HG03280 (cell line): Measurements from ENCODE around the gene HIVEP3.

Experiments
- ATAC-seq: cut with Tn5 transposase; IDR thresholded peaks from one replicate; pipeline ENCODE4 v1.9.1; 2021; ENCODE audit warnings: mild to moderate bottlenecking, moderate library complexity; ENCODE audit not compliant: unreplicated experiment

The HIVEP3 gene

DNA sequence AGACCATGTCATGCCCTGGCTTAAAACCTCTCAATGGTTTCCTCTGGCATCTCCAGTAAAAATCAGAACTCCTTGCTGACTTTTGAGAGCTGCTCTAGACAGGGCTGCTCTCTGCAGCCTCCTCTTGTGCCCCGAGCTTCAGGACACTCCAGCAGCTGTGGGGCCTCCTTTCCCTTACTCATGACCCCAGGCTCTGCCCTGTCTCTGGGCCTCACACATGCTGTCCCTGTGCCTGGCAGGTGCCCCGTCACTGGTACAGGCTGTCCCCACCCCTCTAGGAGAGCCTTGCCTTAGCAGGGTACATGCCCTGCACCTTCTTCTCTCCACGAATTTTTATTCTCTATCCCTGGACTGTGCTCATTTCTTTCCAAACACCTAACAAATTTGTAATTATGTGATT is 43.2 kb downstream of the HIVEP3 start:
- ATAC-seq: no peak

DNA sequence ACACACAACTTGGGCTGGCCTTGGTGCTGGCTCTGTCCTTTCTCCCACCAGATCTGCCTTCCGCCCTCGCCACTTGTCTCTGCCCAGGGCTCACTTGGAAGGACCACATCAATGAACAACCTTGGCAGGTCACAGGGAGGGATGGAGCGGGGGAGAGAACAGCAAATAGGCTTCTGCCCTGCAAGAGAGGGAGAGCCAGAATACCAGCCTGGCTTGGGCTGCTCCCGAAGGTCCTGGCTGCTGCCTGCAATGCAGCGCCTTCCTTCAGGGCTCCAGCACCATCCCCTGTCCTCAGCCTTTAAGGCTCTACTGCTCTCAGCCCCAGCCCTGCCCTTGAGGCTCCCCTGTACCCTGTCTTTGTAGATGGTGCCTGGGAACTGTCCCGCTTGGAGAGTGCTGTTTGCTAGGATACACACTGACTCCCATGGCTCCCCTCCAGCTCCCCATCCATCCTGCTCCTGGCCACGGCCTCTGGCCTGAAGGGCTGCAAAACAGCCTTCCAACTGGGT is 43.8 kb downstream of the HIVEP3 start:
- no peak for ATAC-seq

- ATAC-seq: no peak
These were observed 44.5 kb downstream of the HIVEP3 start for GRCh38 chr1:41874151-41874719.

DNA sequence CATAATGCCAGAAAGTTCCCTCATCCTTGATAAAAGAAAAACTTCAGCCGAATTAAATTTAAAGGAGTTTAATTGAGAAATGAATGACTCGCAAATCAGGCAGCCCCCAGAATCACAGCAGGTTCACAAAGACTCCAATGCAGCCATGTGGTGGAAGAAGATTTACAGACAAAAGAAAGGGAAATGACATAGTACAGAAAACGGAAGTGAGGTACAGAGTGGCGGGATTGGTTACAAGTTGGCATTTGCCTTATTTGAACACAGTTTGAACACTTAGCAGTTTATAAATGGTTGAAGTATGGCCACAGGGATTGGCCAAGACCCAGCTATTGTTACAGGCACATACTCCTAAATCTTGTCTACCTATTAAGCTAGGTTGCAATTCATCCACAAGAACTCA is 46.6 kb downstream of the HIVEP3 start:
- ATAC-seq: no peak

DNA sequence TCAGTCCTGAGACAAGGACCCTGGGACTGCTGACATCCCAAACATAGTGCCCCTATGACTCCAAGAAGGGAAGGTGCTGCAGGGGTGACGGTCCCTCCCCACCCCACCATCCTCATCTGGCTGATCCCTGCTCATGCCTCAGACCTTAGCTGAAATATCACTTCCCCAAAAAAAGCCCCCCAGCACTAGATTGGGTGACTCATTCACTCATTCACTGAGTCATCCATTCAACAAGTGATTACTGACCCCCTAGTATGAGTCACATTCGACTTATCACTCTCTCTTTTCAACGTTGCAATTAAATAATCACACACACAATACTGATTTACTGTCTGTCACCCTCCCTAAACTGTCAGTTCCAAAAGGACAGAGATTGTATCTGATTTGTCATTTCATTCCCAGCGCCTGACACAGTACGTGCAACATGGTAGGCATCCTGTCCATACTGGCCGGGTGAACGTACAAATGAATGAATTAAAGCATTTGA is 48.6 kb downstream of the HIVEP3 start:
- ATAC-seq: no peak

GRCh38 chr1:41868241-41868998 is 50.3 kb downstream of the HIVEP3 start:
- peak; percentile 77 for ATAC-seq

GRCh38 chr1:41866285-41866684 is 52.4 kb downstream of the HIVEP3 start:
- no peak for ATAC-seq

DNA sequence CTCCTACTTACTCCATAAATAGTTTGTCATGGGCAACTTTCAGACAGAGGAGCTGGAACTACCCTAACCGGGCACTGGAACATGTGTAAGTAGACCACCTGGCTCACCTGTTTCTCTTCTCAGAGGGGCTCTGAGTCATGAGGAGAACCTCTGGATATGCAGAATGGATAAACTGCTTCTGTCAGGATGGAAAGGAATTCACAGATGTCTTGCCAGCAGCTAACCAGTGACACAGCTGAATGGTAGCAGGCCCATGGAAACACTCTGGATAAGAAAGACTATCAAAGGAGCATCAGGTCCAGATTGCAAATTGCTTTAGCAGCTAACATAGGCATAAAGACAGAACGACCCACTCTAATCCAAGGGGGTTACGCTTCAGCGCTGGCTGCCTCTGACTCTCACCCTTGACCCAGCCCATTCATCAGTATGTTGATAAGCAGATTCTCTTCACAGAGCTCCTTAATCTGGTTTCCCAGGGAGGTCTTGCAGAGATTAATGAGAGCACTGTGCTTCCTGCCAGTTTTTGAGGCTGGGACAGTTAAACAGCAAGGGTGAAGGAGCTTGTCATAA is 54.2 kb downstream of the HIVEP3 start:
- no peak for ATAC-seq

- ATAC-seq: no peak
These were observed 55.0 kb downstream of the HIVEP3 start for GRCh38 chr1:41863718-41864117.

DNA sequence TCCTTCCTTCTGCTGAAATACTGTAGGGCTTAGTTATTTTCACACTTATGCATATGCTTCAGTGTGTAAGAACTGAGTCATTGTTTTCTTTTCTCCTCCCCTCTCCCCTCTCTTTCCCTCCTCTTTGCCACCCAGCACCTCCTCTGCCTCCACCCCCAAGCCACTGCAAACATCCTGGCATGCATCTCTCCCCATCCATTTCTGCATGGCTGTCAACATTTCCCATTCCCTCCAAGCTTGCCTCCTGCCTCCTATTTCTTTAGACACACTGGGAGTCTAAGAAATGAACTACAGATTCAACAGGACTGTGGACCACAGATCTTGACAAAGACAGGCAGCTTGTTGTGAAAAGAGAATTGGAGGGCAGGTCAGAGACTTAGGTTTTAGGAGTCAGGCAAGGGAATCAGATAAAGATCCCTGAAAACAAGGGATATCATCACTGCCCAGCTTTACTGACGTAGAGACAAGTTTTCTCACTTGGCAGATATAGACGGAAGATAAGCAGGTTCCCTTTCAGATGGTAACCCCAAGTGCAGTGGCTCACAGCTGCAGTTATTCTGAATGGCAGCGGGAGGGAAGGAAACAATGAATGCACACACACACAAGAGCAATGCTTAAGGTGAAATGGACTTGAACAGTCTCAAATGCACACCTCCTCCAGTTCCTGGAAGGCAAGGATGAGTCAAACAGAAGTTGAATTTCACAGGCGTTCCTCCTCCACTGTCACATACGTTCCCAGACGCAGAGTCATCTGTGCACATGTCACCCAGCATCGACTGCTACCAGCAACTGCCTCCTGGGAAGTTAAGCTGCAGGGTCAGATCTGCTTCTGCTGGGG is 56.1 kb downstream of the HIVEP3 start:
- ATAC-seq: no peak

- no peak for ATAC-seq
These were observed 57.0 kb downstream of the HIVEP3 start for GRCh38 chr1:41861535-41862383.

- ATAC-seq: no peak
These were observed 58.0 kb downstream of the HIVEP3 start for GRCh38 chr1:41860771-41861170.

DNA sequence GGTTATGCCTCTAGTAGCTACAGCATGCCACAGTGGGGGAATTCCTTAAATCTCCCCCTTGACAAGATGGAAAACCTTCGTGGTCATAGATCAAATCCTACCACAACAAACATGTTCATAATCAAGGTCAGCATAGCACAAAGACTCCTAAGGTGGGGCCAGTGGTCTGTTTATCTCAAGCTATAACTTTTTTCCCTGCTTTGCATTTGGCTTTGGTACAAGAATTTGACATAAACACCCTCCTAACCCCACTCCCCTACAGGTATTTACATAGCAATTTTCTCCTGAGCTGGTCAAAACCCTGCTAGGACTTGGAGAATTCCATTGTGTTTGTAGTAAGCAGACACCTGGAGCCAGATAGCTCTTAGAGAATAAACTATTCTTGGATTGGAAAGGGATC is 58.5 kb downstream of the HIVEP3 start:
- no peak for ATAC-seq

DNA sequence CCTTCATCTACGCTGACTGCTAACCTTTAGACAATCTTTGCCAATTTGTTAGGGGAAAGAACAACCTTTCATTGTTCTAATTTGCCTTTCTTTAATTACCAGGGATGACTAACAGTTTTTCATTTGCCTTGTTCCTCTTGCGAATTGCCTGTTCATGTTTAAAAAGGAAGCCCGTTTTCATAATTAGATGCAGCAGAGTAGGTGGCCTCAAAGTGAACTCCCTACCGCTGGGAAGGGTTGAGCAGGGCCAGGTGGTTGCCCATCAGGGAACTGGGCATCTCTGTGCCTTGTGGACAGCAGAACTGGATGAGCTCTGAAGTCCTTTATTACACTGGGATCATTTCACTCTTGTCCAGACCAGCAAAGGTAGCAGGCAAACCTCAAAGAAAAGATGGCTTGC is 59.0 kb downstream of the HIVEP3 start:
- no peak for ATAC-seq

GRCh38 chr1:41856944-41857285 is 61.8 kb downstream of the HIVEP3 start:
- no peak for ATAC-seq

DNA sequence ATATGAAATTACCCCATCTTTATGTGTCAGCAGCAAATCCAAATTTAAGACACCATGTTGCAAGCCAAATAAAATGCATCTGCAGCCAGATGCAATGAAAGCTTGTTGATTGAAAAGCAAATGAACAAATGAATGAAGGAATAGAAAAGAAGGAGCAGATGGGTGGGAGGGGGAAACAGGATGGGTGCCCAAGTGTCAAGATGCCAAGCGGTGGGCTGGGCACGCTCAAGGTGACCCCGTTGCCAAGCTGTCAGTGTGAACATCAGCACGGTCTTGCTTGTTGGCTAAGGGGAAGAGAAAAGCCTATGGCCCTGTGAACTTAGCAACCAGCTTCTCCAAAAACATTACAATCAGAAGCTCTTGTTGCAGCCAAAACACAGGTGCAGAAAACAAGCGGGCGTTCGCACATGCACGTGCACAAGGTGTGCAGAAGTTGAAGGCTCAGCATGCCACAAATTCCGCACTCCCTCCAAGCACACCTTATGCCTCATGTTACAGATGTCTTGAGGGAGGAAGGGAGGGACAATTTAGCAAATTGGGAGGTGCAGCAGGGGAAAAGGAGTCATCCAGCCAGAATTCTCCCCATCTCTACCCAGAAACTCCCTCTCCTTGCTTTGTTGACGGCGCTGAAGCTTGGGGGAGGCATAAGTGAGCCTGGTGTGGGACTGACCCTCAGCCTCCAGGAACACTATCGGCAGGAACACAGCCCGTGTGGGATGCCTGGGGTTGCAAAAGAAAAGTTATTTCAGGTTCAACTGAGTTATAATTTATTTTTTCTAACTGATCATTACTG is 62.4 kb downstream of the HIVEP3 start:
- no peak for ATAC-seq

DNA sequence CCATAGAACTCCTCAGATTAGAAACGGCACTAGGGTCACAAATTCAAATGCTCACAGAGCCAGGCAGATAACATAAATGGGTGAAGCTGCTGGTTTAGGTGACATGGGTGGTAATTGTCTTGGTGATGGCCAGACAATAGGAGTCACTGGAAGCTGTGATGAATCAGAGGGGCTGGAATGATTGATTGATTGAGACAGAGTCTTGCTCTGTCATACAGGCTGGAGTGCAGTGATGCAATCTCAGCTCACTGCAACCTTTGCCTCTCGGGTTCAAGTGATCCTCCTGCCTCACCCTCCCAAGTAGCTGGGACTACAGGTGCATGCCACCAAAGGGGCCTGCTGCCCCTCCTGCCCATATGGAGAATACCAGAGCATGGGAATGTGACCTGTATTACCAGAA is 63.0 kb downstream of the HIVEP3 start:
- no peak for ATAC-seq

DNA sequence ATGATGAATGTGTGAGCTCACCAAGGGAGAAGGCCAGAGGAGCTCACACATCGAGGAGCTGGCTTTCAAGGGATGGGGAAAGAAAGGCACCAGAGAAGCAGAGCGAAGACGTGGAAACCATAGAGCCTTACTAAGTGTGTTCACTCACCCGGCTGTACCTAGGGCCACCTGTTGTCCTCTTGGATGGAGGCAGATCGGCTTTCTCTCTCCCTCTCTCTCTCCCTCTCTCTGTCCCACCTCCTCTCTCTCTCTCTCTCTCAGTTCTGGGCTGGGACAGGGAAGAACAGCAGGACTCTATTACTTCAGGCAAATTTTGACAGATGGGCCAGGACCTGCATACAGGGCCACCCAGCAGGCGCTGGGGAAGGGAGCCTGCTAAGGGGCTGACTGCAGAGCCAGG is 64.8 kb downstream of the HIVEP3 start:
- ATAC-seq: no peak

DNA sequence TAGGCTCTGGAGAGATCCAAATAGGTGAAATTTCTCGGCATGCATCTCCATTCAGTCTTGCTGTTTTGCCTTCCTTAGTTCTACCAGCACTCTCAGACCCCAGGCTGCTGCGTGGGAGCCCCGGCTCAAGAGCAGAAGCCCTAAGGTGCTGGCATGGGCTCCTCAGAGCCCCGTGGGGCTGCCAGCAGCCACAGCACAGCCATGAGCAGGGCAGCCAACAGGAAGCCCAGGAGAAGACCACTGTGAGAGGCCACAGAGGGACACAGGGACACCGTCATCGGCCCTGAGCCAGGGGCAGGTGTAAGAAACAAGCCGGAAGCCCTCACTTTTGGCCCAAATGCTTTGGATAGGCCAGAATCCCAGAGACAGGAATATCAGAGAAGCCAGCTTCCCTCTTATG is 66.6 kb downstream of the HIVEP3 start:
- ATAC-seq: no peak

GRCh38 chr1:41851589-41851988 is 67.1 kb downstream of the HIVEP3 start:
- no peak for ATAC-seq
